Measurements from ENCODE around the gene PLB1.
"Not testable (repeated sequence)": the region's sequence is repeated elsewhere in the genome, so short reads cannot be mapped to it uniquely, and the experiment has no call there.

Gene PLB1

GRCh38 chr2:28469947-28470535, 25.8 kb upstream of the PLB1 start:
- no peak for DNase-seq (ENCODE audit: low read depth)

GRCh38 chr2:28470759-28471158, 25.1 kb upstream of the PLB1 start:
- DNase-seq (ENCODE audit: low read depth): no peak

- DNase-seq (ENCODE audit: low read depth): no peak
These were observed 24.6 kb upstream of the PLB1 start for GRCh38 chr2:28471214-28471613.

- DNase-seq (ENCODE audit: low read depth): no peak
These were observed 24.1 kb upstream of the PLB1 start for GRCh38 chr2:28471701-28472236.

- not testable (repeated sequence) for DNase-seq (ENCODE audit: low read depth)
These were observed 23.2 kb upstream of the PLB1 start for GRCh38 chr2:28472641-28473040.

- no peak for DNase-seq (ENCODE audit: low read depth)
These were observed 20.7 kb upstream of the PLB1 start for GRCh38 chr2:28475088-28475595.

GRCh38 chr2:28477087-28477486, 18.8 kb upstream of the PLB1 start:
- DNase-seq (ENCODE audit: low read depth): no peak

GRCh38 chr2:28477645-28478044, 18.2 kb upstream of the PLB1 start:
- no peak for DNase-seq (ENCODE audit: low read depth)

GRCh38 chr2:28480403-28481049, 15.3 kb upstream of the PLB1 start:
- no peak for DNase-seq (ENCODE audit: low read depth)

- no peak for DNase-seq (ENCODE audit: low read depth)
These were observed 14.0 kb upstream of the PLB1 start for GRCh38 chr2:28481905-28482304.

GRCh38 chr2:28484835-28485234, 11.0 kb upstream of the PLB1 start:
- DNase-seq (ENCODE audit: low read depth): no peak

GRCh38 chr2:28486526-28486925, 9.3 kb upstream of the PLB1 start:
- no peak for DNase-seq (ENCODE audit: low read depth)

GRCh38 chr2:28487258-28487657, 8.6 kb upstream of the PLB1 start:
- DNase-seq (ENCODE audit: low read depth): no peak

GRCh38 chr2:28488083-28488830, 7.6 kb upstream of the PLB1 start:
- no peak for DNase-seq (ENCODE audit: low read depth)

- DNase-seq (ENCODE audit: low read depth): no peak
These were observed 6.8 kb upstream of the PLB1 start for GRCh38 chr2:28488858-28489575.

- no peak for DNase-seq (ENCODE audit: low read depth)
These were observed 5.3 kb upstream of the PLB1 start for GRCh38 chr2:28490558-28490957.

- DNase-seq (ENCODE audit: low read depth): no peak
These were observed 3.6 kb upstream of the PLB1 start for GRCh38 chr2:28492282-28492681.

- no peak for DNase-seq (ENCODE audit: low read depth)
These were observed 2.2 kb upstream of the PLB1 start for GRCh38 chr2:28493636-28494035.

GRCh38 chr2:28496781-28497180, 921 bp downstream of the PLB1 start:
- DNase-seq (ENCODE audit: low read depth): no peak

- DNase-seq (ENCODE audit: low read depth): no peak
These were observed 1.3 kb downstream of the PLB1 start for GRCh38 chr2:28497206-28497605.

GRCh38 chr2:28499282-28499681, 3.4 kb downstream of the PLB1 start:
- DNase-seq (ENCODE audit: low read depth): no peak

GRCh38 chr2:28505361-28505760, 9.5 kb downstream of the PLB1 start:
- DNase-seq (ENCODE audit: low read depth): no peak

Measured in EH (cell line).